Measurements from ENCODE around the gene PARD3. TPM values are rescaled to one million over a fixed set of nuclear protein-coding genes. Genes with fewer than 3 reads are reported as not detected.

The PARD3 gene
- total RNA-seq, 2 donors from 2014 or later = 59.6 to 74.6 TPM

GRCh38 chr10:34169677-34170076 is 645.4 kb downstream of the PARD3 start:
- TF ChIP-seq, protein P1, sequence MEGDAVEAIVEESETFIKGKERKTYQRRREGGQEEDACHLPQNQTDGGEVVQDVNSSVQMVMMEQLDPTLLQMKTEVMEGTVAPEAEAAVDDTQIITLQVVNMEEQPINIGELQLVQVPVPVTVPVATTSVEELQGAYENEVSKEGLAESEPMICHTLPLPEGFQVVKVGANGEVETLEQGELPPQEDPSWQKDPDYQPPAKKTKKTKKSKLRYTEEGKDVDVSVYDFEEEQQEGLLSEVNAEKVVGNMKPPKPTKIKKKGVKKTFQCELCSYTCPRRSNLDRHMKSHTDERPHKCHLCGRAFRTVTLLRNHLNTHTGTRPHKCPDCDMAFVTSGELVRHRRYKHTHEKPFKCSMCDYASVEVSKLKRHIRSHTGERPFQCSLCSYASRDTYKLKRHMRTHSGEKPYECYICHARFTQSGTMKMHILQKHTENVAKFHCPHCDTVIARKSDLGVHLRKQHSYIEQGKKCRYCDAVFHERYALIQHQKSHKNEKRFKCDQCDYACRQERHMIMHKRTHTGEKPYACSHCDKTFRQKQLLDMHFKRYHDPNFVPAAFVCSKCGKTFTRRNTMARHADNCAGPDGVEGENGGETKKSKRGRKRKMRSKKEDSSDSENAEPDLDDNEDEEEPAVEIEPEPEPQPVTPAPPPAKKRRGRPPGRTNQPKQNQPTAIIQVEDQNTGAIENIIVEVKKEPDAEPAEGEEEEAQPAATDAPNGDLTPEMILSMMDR (conservative IDR thresholded peaks at IDR 0.05) = no peak
- Mint-ChIP-seq H3K4me1 (peaks cover 12% of the 10 kb centered on the region), H3K27me3 (ENCODE audit: insufficient read depth) (no peaks in the 10 kb centered on the region), H3K27ac (no peak overlapping the region), H3K9me3 (no peaks in the 10 kb centered on the region), H3K36me3 (ENCODE audit: low read depth) (no peaks in the 10 kb centered on the region), H3K4me3 (no peak overlapping the region)
- Histone ChIP-seq H3K9ac (ENCODE audit: extremely low read depth, low read length, poor library complexity, severe bottlenecking) (no peak overlapping the region), H3K36me3 (ENCODE audit: control insufficient read depth, insufficient read depth, low read length) (no peaks in the 10 kb centered on the region), H3K9me3 (ENCODE audit: control insufficient read depth, low read length) (peaks cover 7% of the 10 kb centered on the region), H3K4me3 (ENCODE audit: low read length) (no peak overlapping the region), H3K27ac (ENCODE audit: low read depth, low read length) (no peak overlapping the region), H3K4me1 (ENCODE audit: control insufficient read depth, insufficient read depth, low read length) (no peaks in the 10 kb centered on the region), H3K27me3 (ENCODE audit: control insufficient read depth, insufficient read depth, low read length, poor library complexity, severe bottlenecking) (no peaks in the 10 kb centered on the region)
- no peak for DNase-seq
- WGBS, 2 experiments (ENCODE audit: insufficient coverage in 1 of 2, insufficient read length in 1 of 2) = 81 to 91% methylated on average over 2 to 3 of the region's 3 CpGs

DNA sequence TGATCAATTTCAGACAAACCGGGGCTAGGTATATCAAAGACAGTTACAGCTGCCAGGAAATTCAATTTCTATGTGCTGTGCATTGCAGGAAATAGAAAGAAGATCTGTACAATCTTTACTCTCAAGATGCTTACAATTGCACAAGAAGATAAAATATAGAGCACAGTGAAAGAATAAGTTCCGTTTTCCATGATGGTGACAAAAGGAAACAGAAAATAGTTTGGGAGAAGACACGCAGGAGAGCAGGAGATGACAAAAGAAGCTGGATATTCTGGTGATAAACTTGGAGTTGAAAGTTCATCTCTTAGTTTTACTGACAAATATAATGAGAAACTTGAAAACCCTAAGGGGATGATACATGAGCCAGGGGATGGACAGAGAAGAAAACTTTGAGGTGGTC is 646.0 kb downstream of the PARD3 start:
- no peak overlapping the region for H3K27ac Mint-ChIP-seq
- no peak for DNase-seq
- Histone ChIP-seq H3K27me3 (ENCODE audit: control insufficient read depth, insufficient read depth, low read length, poor library complexity, severe bottlenecking) (no peaks in the 10 kb centered on the region), H3K4me1 (ENCODE audit: control insufficient read depth, insufficient read depth, low read length) (no peaks in the 10 kb centered on the region), H3K27ac (ENCODE audit: low read depth, low read length) (no peak overlapping the region), H3K9me3 (ENCODE audit: control insufficient read depth, low read length) (peaks cover 7% of the 10 kb centered on the region), H3K36me3 (ENCODE audit: control insufficient read depth, insufficient read depth, low read length) (no peaks in the 10 kb centered on the region), H3K9ac (ENCODE audit: extremely low read depth, low read length, poor library complexity, severe bottlenecking) (no peak overlapping the region), H3K4me3 (ENCODE audit: low read length) (no peak overlapping the region)
- H3K36me3 Mint-ChIP-seq (ENCODE audit: low read depth) = no peaks in the 10 kb centered on the region
- no peak overlapping the region for H3K4me3 Mint-ChIP-seq
- TF ChIP-seq, protein P1 (conservative IDR thresholded peaks at IDR 0.05) = no peak
- H3K4me1 Mint-ChIP-seq = peaks cover 12% of the 10 kb centered on the region
- no peaks in the 10 kb centered on the region for H3K9me3 Mint-ChIP-seq
- H3K27me3 Mint-ChIP-seq (ENCODE audit: insufficient read depth) = no peaks in the 10 kb centered on the region
- 71 to 80% methylated on average over 3 of the region's 3 CpGs for WGBS, 2 experiments (ENCODE audit: insufficient coverage in 1 of 2, insufficient read length in 1 of 2)

GRCh38 chr10:34168439-34168838 is 646.7 kb downstream of the PARD3 start:
- TF ChIP-seq, protein P1 (conservative IDR thresholded peaks at IDR 0.05) = no peak
- H3K9me3 Mint-ChIP-seq = no peaks in the 10 kb centered on the region

More at GRCh38 chr10:34168439-34168838, 646.7 kb downstream of the PARD3 start:
- H3K36me3 ChIP-seq (ENCODE audit: control insufficient read depth, insufficient read depth, low read length) = no peaks in the 10 kb centered on the region
- H3K27me3 ChIP-seq (ENCODE audit: control insufficient read depth, insufficient read depth, low read length, poor library complexity, severe bottlenecking) = no peaks in the 10 kb centered on the region
- H3K27ac ChIP-seq (ENCODE audit: low read depth, low read length) = no peak overlapping the region
- H3K4me1 Mint-ChIP-seq = peaks cover 15% of the 10 kb centered on the region
- no peaks in the 10 kb centered on the region for H3K27me3 Mint-ChIP-seq (ENCODE audit: insufficient read depth)
- peaks cover 7% of the 10 kb centered on the region for H3K9me3 ChIP-seq (ENCODE audit: control insufficient read depth, low read length)
- H3K4me1 ChIP-seq (ENCODE audit: control insufficient read depth, insufficient read depth, low read length) = no peaks in the 10 kb centered on the region
- WGBS, 2 experiments (ENCODE audit: insufficient coverage in 1 of 2, insufficient read length in 1 of 2) = 94 to 97% methylated on average over 4 of the region's 4 CpGs
- no peak overlapping the region for H3K27ac Mint-ChIP-seq
- no peak for DNase-seq
- no peak overlapping the region for H3K9ac ChIP-seq (ENCODE audit: extremely low read depth, low read length, poor library complexity, severe bottlenecking)
- H3K4me3 ChIP-seq (ENCODE audit: low read length) = no peak overlapping the region
- no peaks in the 10 kb centered on the region for H3K36me3 Mint-ChIP-seq (ENCODE audit: low read depth)
- no peak overlapping the region for H3K4me3 Mint-ChIP-seq

Measured in endodermal cell (in vitro differentiated cells).